Mesothelial cell of epicardium (in vitro differentiated cells): ENCODE data around the gene GPER1. TPM values are rescaled to one million over a fixed set of nuclear protein-coding genes. Genes with fewer than 3 reads are reported as not detected.

Experiments
- DNase-seq, 2 experiments: peaks; one replicate each; pipeline ENCODE4 v3.0.0; 2021; ENCODE audit warnings: low spot score in 2 of 2; ENCODE audit not compliant: unreplicated experiment in 2 of 2
- H3K27ac Mint-ChIP-seq: 2 replicates; pipeline ENCODE4 v1.8.0; 2021; ENCODE audit warnings: mixed read lengths
- H3K27me3 Mint-ChIP-seq: 2 replicates; pipeline ENCODE4 v1.8.0; 2021; ENCODE audit warnings: low read depth, mixed read lengths
- H3K36me3 Mint-ChIP-seq: 2 replicates; pipeline ENCODE4 v1.8.0; 2021; ENCODE audit warnings: mixed read lengths
- H3K4me1 Mint-ChIP-seq: 2 replicates; pipeline ENCODE4 v1.8.0; 2021; ENCODE audit warnings: mixed read lengths
- H3K4me3 Mint-ChIP-seq: 2 replicates; pipeline ENCODE4 v1.8.0; 2021; ENCODE audit warnings: mild to moderate bottlenecking, moderate library complexity, mixed read lengths
- H3K9me3 Mint-ChIP-seq: 2 replicates; pipeline ENCODE4 v1.8.0; 2021; ENCODE audit warnings: mixed read lengths
- total RNA-seq: library from RNA; stranded (reverse); gene quantifications from 3 replicates; pipeline ENCODE4 v1.2.1, GENCODE V29; 2021
- TF ChIP-seq, protein P1 (sequence below): fragments of 200-600 bp; sonication (generic); IDR thresholded peaks from one replicate; pipeline ENCODE4 v1.5.0; 2021; ENCODE audit warnings: antibody characterized with exemption; ENCODE audit not compliant: unreplicated experiment

Gene GPER1
- total RNA-seq, 1 donor from 2014 or later: 2.1 TPM

DNA sequence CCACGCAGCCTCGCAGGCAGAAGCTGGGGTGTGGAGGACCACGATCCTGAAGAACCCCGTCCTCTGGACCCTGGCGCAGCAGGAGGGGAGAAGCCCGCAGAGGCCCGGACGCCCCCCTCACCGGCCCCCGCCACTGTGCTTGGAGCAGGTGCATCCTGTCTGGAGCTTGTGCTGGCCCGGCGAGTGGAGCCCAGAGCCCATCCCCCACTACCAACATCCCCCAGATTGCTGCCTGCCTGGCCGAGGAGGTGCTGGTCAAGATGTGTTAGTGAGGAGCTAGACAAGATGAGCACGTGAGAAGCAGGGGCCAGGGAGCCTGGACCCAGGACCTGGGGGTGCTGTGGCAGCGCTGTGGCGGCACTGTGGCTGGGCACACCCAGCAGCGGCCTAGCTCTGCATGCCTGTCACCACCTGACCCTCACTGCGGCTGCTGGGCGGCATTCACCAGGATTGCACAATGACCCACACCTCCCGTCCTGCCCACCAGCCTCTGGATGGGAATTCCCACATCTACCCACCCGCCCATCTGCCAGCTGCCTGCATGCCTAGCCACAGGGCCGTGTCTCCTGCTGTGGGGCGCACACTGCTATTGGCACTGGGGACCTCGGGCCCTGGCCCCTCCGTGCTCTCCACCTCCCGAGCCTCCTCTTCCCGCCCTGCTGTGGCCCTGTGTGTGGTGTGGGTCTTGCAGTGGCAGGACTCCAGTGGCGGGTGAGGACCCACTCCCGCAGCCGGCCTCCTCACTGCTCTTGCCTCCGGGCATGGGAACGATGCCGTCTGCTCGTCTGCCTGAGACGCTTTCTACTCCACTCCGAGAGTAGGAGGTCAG lies 31.7 kb upstream of the GPER1 start:
- no peak for DNase-seq
- no peaks in the 10 kb centered on the region for H3K9me3 Mint-ChIP-seq
- peaks cover 3% of the 10 kb centered on the region for H3K36me3 Mint-ChIP-seq
- no peak overlapping the region for H3K4me3 Mint-ChIP-seq
- no peaks in the 10 kb centered on the region for H3K27me3 Mint-ChIP-seq
- TF ChIP-seq, protein P1, sequence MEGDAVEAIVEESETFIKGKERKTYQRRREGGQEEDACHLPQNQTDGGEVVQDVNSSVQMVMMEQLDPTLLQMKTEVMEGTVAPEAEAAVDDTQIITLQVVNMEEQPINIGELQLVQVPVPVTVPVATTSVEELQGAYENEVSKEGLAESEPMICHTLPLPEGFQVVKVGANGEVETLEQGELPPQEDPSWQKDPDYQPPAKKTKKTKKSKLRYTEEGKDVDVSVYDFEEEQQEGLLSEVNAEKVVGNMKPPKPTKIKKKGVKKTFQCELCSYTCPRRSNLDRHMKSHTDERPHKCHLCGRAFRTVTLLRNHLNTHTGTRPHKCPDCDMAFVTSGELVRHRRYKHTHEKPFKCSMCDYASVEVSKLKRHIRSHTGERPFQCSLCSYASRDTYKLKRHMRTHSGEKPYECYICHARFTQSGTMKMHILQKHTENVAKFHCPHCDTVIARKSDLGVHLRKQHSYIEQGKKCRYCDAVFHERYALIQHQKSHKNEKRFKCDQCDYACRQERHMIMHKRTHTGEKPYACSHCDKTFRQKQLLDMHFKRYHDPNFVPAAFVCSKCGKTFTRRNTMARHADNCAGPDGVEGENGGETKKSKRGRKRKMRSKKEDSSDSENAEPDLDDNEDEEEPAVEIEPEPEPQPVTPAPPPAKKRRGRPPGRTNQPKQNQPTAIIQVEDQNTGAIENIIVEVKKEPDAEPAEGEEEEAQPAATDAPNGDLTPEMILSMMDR: no peak
- no peak overlapping the region for H3K27ac Mint-ChIP-seq
- peaks cover 7% of the 10 kb centered on the region for H3K4me1 Mint-ChIP-seq

DNA sequence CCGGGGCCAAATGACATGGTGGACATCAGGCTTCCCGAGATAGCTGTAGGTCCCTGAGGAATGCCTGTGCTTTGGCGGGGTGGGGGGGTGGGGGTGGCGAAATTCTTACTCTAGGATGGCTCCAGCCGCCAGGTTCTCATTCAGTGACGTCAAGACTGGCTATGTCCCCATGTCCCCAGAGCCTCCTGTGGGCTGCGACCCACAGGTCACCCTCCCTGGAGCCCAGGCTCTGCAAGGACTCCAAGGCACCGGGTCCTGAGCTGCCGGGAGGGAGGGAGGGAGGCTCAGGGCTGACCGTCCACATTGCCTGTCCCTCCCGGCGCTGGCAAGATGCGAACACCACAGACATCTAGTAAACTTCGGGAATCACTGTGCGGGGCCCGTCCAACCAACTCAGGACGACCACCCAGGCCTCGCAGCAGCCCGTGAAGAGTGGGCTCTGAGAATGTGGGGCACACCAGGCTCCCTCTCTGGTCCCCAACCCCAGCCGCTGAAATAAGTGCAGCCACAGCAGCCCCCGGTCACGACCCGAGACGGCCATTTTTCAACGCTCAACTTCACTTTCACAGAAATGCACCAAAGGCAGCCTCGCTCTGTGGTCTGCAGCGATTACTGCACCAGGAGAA lies 31.0 kb upstream of the GPER1 start:
- no peaks in the 10 kb centered on the region for H3K27me3 Mint-ChIP-seq
- peaks cover 7% of the 10 kb centered on the region for H3K4me1 Mint-ChIP-seq
- no peak overlapping the region for H3K27ac Mint-ChIP-seq
- H3K9me3 Mint-ChIP-seq: no peaks in the 10 kb centered on the region
- no peak for DNase-seq
- H3K4me3 Mint-ChIP-seq: no peak overlapping the region
- TF ChIP-seq, protein P1: no peak
- peaks cover 3% of the 10 kb centered on the region for H3K36me3 Mint-ChIP-seq

DNA sequence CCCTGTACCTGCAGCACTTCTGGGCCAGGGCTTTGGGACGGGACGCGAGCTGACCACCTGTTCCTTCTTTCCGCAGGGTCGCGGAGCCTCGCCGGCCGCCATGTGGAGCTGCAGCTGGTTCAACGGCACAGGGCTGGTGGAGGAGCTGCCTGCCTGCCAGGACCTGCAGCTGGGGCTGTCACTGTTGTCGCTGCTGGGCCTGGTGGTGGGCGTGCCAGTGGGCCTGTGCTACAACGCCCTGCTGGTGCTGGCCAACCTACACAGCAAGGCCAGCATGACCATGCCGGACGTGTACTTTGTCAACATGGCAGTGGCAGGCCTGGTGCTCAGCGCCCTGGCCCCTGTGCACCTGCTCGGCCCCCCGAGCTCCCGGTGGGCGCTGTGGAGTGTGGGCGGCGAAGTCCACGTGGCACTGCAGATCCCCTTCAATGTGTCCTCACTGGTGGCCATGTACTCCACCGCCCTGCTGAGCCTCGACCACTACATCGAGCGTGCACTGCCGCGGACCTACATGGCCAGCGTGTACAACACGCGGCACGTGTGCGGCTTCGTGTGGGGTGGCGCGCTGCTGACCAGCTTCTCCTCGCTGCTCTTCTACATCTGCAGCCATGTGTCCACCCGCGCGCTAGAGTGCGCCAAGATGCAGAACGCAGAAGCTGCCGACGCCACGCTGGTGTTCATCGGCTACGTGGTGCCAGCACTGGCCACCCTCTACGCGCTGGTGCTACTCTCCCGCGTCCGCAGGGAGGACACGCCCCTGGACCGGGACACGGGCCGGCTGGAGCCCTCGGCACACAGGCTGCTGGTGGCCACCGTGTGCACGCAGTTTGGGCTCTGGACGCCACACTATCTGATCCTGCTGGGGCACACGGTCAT lies 30.3 kb upstream of the GPER1 start:
- Mint-ChIP-seq H3K36me3 (peaks cover 3% of the 10 kb centered on the region), H3K27ac (no peak overlapping the region), H3K4me3 (no peak overlapping the region), H3K27me3 (no peaks in the 10 kb centered on the region), H3K4me1 (peaks cover 7% of the 10 kb centered on the region), H3K9me3 (no peaks in the 10 kb centered on the region)
- no peak for DNase-seq
- TF ChIP-seq, protein P1: no peak

DNA sequence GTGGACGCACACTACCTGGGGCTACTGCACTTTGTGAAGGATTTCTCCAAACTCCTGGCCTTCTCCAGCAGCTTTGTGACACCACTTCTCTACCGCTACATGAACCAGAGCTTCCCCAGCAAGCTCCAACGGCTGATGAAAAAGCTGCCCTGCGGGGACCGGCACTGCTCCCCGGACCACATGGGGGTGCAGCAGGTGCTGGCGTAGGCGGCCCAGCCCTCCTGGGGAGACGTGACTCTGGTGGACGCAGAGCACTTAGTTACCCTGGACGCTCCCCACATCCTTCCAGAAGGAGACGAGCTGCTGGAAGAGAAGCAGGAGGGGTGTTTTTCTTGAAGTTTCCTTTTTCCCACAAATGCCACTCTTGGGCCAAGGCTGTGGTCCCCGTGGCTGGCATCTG lies 29.6 kb upstream of the GPER1 start:
- peaks cover 3% of the 10 kb centered on the region for H3K36me3 Mint-ChIP-seq
- no peak overlapping the region for H3K4me3 Mint-ChIP-seq
- H3K27ac Mint-ChIP-seq: no peak overlapping the region
- peaks cover 7% of the 10 kb centered on the region for H3K4me1 Mint-ChIP-seq
- no peaks in the 10 kb centered on the region for H3K9me3 Mint-ChIP-seq
- no peaks in the 10 kb centered on the region for H3K27me3 Mint-ChIP-seq
- TF ChIP-seq, protein P1: no peak
- no peak for DNase-seq

DNA sequence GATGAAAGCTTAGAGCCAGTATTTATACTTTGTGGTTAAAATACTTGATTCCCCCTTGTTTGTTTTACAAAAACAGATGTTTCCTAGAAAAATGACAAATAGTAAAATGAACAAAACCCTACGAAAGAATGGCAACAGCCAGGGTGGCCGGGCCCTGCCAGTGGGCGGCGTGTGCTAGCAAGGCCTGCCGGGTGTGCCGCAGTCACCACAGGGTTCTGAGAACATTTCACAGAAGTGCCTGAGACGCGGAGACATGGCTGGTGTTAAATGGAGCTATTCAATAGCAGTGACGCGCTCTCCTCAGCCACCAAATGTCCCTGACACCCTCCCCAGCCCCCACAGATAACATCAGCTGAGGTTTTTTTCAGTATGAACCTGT lies 29.1 kb upstream of the GPER1 start:
- no peak for DNase-seq
- Mint-ChIP-seq H3K4me1 (peaks cover 7% of the 10 kb centered on the region), H3K9me3 (no peaks in the 10 kb centered on the region), H3K4me3 (no peak overlapping the region), H3K27me3 (no peaks in the 10 kb centered on the region), H3K27ac (peak overlapping the region; percentile 77), H3K36me3 (peaks cover 3% of the 10 kb centered on the region)
- TF ChIP-seq, protein P1: no peak
